Measurements from ENCODE around the gene PARG. TPM values are rescaled to one million over a fixed set of nuclear protein-coding genes. Genes with fewer than 3 reads are reported as not detected.
"Not testable (repeated sequence)": the region's sequence is repeated elsewhere in the genome, so short reads cannot be mapped to it uniquely, and the experiment has no call there.

Gene PARG
- 22.9 and 29.6 TPM in 2 replicates for total RNA-seq (2014; rRNA removed; shearing (Covaris generic))

GRCh38 chr10:49941447-49942338, at the start of gene PARG, which contains the start of gene TIMM23B:
Gene PARG, minus strand, starts transcription at chr10:49942027. Its CDS starts 302 bp downstream, at chr10:49941725.
Gene TIMM23B, plus strand, starts transcription at chr10:49942053. Its CDS starts 142 bp downstream, at chr10:49942195.
- in situ Hi-C loops (cut with HindIII; ENCODE audit: low sequenced_read_pairs): not testable (repeated sequence)
- DNase-seq (ENCODE audit: low spot score): peak; percentile 77

GRCh38 chr10:49988376-49988775, 46.5 kb upstream of the PARG start, which contains the start of gene AGAP6:
Gene AGAP6, plus strand, starts transcription at chr10:49988406. Its CDS starts 310 bp downstream, at chr10:49988716.
- in situ Hi-C loops (cut with HindIII; ENCODE audit: low sequenced_read_pairs); DNase-seq (ENCODE audit: low spot score): not testable (repeated sequence)

- in situ Hi-C loops (cut with HindIII; ENCODE audit: low sequenced_read_pairs); DNase-seq (ENCODE audit: low spot score): not testable (repeated sequence)
These were observed 45.4 kb upstream of the PARG start for GRCh38 chr10:49987207-49987606.

- DNase-seq (ENCODE audit: low spot score); in situ Hi-C loops (cut with HindIII; ENCODE audit: low sequenced_read_pairs): not testable (repeated sequence)
These were observed 35.9 kb upstream of the PARG start for GRCh38 chr10:49977756-49978155.

GRCh38 chr10:49972094-49972493, 30.3 kb upstream of the PARG start:
- DNase-seq (ENCODE audit: low spot score); in situ Hi-C loops (cut with HindIII; ENCODE audit: low sequenced_read_pairs): not testable (repeated sequence)

GRCh38 chr10:49971466-49971865, 29.6 kb upstream of the PARG start:
- in situ Hi-C loops (cut with HindIII; ENCODE audit: low sequenced_read_pairs); DNase-seq (ENCODE audit: low spot score): not testable (repeated sequence)

GRCh38 chr10:49970331-49970857, 28.6 kb upstream of the PARG start:
- DNase-seq (ENCODE audit: low spot score); in situ Hi-C loops (cut with HindIII; ENCODE audit: low sequenced_read_pairs): not testable (repeated sequence)

- DNase-seq (ENCODE audit: low spot score); in situ Hi-C loops (cut with HindIII; ENCODE audit: low sequenced_read_pairs): not testable (repeated sequence)
These were observed 11.3 kb upstream of the PARG start for GRCh38 chr10:49953122-49953521.

GRCh38 chr10:49952006-49952405, 10.2 kb upstream of the PARG start:
- in situ Hi-C loops (cut with HindIII; ENCODE audit: low sequenced_read_pairs); DNase-seq (ENCODE audit: low spot score): not testable (repeated sequence)

GRCh38 chr10:49948737-49949136, 6.9 kb upstream of the PARG start:
- DNase-seq (ENCODE audit: low spot score); in situ Hi-C loops (cut with HindIII; ENCODE audit: low sequenced_read_pairs): not testable (repeated sequence)

GRCh38 chr10:49948142-49948541, 6.3 kb upstream of the PARG start:
- in situ Hi-C loops (cut with HindIII; ENCODE audit: low sequenced_read_pairs); DNase-seq (ENCODE audit: low spot score): not testable (repeated sequence)

- in situ Hi-C loops (cut with HindIII; ENCODE audit: low sequenced_read_pairs); DNase-seq (ENCODE audit: low spot score): not testable (repeated sequence)
These were observed 1.8 kb upstream of the PARG start for GRCh38 chr10:49943607-49944006.

- DNase-seq (ENCODE audit: low spot score); in situ Hi-C loops (cut with HindIII; ENCODE audit: low sequenced_read_pairs): not testable (repeated sequence)
These were observed 495 bp upstream of the PARG start for GRCh38 chr10:49942339-49942705.

GRCh38 chr10:49931959-49932728, 9.7 kb downstream of the PARG start:
- DNase-seq (ENCODE audit: low spot score); in situ Hi-C loops (cut with HindIII; ENCODE audit: low sequenced_read_pairs): not testable (repeated sequence)

- DNase-seq (ENCODE audit: low spot score); in situ Hi-C loops (cut with HindIII; ENCODE audit: low sequenced_read_pairs): not testable (repeated sequence)
These were observed 10.6 kb downstream of the PARG start for GRCh38 chr10:49931276-49931675.

GRCh38 chr10:49923572-49923971, 18.3 kb downstream of the PARG start:
- in situ Hi-C loops (cut with HindIII; ENCODE audit: low sequenced_read_pairs); DNase-seq (ENCODE audit: low spot score): not testable (repeated sequence)

GRCh38 chr10:49922041-49922440, 19.8 kb downstream of the PARG start:
- DNase-seq (ENCODE audit: low spot score); in situ Hi-C loops (cut with HindIII; ENCODE audit: low sequenced_read_pairs): not testable (repeated sequence)

GRCh38 chr10:49917927-49918326, 23.9 kb downstream of the PARG start:
- in situ Hi-C loops (cut with HindIII; ENCODE audit: low sequenced_read_pairs): not testable (repeated sequence)

GRCh38 chr10:49916451-49916850, 25.4 kb downstream of the PARG start:
- in situ Hi-C loops (cut with HindIII; ENCODE audit: low sequenced_read_pairs); DNase-seq (ENCODE audit: low spot score): not testable (repeated sequence)

More at GRCh38 chr10:49917927-49918326, 23.9 kb downstream of the PARG start:
- DNase-seq (ENCODE audit: low spot score): not testable (repeated sequence)
